Umbilical cord (tissue), 2 donors: ENCODE results near the gene CHMP3. TPM values are rescaled to one million over a fixed set of nuclear protein-coding genes. Genes with fewer than 3 reads are reported as not detected.
"Not testable (repeated sequence)": the region's sequence is repeated elsewhere in the genome, so short reads cannot be mapped to it uniquely, and the experiment has no call there.

Experiments
- DNase-seq: peaks from one replicate; pipeline ENCODE4 v3.0.0-alpha.2; 2015; ENCODE audit warnings: low spot score
- total RNA-seq: library from RNA; depleted of rRNA; stranded (reverse); fragments of >200 nt; gene quantifications from one replicate; pipeline ENCODE4 v1.2.3, GENCODE V29; 2014; ENCODE audit warnings: low replicate concordance; ENCODE audit not compliant: insufficient read depth

CHMP3 gene
- total RNA-seq, 1 donor from 2014 or later = 121 TPM

- DNase-seq = not testable (repeated sequence)
Measured at GRCh38 chr2:86549963-86550725, 13.1 kb downstream of the CHMP3 start.

- DNase-seq = not testable (repeated sequence)
Measured at GRCh38 chr2:86549440-86549839, 13.8 kb downstream of the CHMP3 start.

- DNase-seq = not testable (repeated sequence)
Measured at GRCh38 chr2:86548913-86549396, 14.3 kb downstream of the CHMP3 start.

GRCh38 chr2:86548165-86548912 lies 14.9 kb downstream of the CHMP3 start:
- not testable (repeated sequence) for DNase-seq

GRCh38 chr2:86545296-86545924 lies 17.8 kb downstream of the CHMP3 start:
- not testable (repeated sequence) for DNase-seq

- DNase-seq = not testable (repeated sequence)
Measured at GRCh38 chr2:86544278-86545099, 18.8 kb downstream of the CHMP3 start.

- DNase-seq = no peak
Measured at GRCh38 chr2:86543793-86544192, 19.4 kb downstream of the CHMP3 start.

- DNase-seq = no peak
Measured at GRCh38 chr2:86543335-86543734, 19.9 kb downstream of the CHMP3 start.

GRCh38 chr2:86542814-86543213 lies 20.4 kb downstream of the CHMP3 start:
- no peak for DNase-seq

GRCh38 chr2:86541334-86541733 lies 21.9 kb downstream of the CHMP3 start:
- DNase-seq = peak; percentile 2

GRCh38 chr2:86533589-86533988 lies 29.7 kb downstream of the CHMP3 start:
- no peak for DNase-seq

GRCh38 chr2:86525421-86526340 lies 37.6 kb downstream of the CHMP3 start:
- no peak for DNase-seq

GRCh38 chr2:86523491-86523890 lies 39.8 kb downstream of the CHMP3 start:
- no peak for DNase-seq

GRCh38 chr2:86522711-86523110 lies 40.5 kb downstream of the CHMP3 start:
- no peak for DNase-seq

- DNase-seq = no peak
Measured at GRCh38 chr2:86521922-86522321, 41.3 kb downstream of the CHMP3 start.

GRCh38 chr2:86520153-86520552 lies 43.1 kb downstream of the CHMP3 start:
- no peak for DNase-seq

GRCh38 chr2:86519349-86519748 lies 43.9 kb downstream of the CHMP3 start:
- no peak for DNase-seq

GRCh38 chr2:86518481-86518880 lies 44.8 kb downstream of the CHMP3 start:
- peak; percentile 24 for DNase-seq

- DNase-seq = no peak
Measured at GRCh38 chr2:86513948-86514660, 49.1 kb downstream of the CHMP3 start.

GRCh38 chr2:86512892-86513291 lies 50.4 kb downstream of the CHMP3 start:
- DNase-seq = no peak
